ENCODE results near the gene COLEC12.

COLEC12 gene

DNA sequence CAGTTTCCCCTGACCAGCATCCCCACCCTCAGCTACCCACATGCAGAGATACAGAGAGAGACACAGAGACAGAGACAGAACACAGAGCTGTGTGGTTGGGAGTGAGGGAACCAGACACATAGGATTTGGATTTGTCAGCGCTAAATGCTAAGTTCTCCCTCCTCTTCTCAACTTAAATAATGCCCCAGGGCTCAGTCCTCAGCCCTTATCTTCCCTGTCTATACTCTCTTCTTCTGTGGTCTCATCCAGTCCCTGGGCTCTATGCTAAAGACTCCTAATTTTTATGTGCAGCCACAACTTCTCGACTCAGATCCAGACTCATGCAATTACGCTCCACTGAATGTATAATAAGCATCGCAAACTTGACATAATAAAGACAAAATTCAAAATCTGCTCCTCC, 47.1 kb downstream of the COLEC12 start:
- peaks cover 10% of the 10 kb centered on the region; the same call in 1 of the 2 replicates for H3K9me3 ChIP-seq (ENCODE audit: insufficient read depth, low read depth, low read length)
- H3K9ac ChIP-seq (ENCODE audit: low read depth, low read length): no peak overlapping the region
- peaks cover 6% of the 10 kb centered on the region; the same call in 1 of the 2 replicates for H3K4me1 ChIP-seq (ENCODE audit: insufficient read depth, low read length)
- H3K27ac ChIP-seq (ENCODE audit: low read length): no peak overlapping the region
- no peaks in the 10 kb centered on the region for H3K27me3 ChIP-seq (ENCODE audit: insufficient read depth, low read length)
- no peak overlapping the region for H3K4me3 ChIP-seq (ENCODE audit: low read length)
- H3K36me3 ChIP-seq (ENCODE audit: insufficient read depth, low read depth, low read length): no peaks in the 10 kb centered on the region

DNA sequence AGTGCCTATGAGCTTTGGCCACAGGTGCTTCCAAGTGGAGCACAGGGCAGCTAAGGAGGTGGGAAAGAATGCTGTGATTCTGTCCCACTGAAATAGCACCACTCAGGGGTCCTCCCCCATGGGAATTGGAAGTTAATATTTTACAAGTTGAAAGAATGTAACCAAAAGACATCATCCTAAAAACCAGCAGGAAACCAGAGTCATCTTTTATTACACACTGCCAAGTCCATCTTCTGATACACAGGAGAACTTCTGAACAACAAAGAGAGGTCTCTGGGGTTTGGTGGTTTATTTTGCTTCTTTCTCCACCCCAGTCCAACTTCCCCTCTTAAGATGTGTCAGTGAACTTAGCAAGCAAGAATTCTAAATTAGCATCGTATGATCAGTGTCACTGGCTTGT, 47.7 kb downstream of the COLEC12 start:
- Histone ChIP-seq H3K9ac (ENCODE audit: low read depth, low read length) (no peak overlapping the region), H3K4me3 (ENCODE audit: low read length) (no peak overlapping the region)

GRCh38 chr18:449374-449773, 51.1 kb downstream of the COLEC12 start:
- Histone ChIP-seq H3K9me3 (ENCODE audit: insufficient read depth, low read depth, low read length) (peaks cover 10% of the 10 kb centered on the region; the same call in 1 of the 2 replicates), H3K36me3 (ENCODE audit: insufficient read depth, low read depth, low read length) (no peaks in the 10 kb centered on the region), H3K27ac (ENCODE audit: low read length) (no peak overlapping the region), H3K4me3 (ENCODE audit: low read length) (no peak overlapping the region), H3K4me1 (ENCODE audit: insufficient read depth, low read length) (no peaks in the 10 kb centered on the region), H3K27me3 (ENCODE audit: insufficient read depth, low read length) (no peaks in the 10 kb centered on the region), H3K9ac (ENCODE audit: low read depth, low read length) (no peak overlapping the region)

More for the DNA sequence above, 47.7 kb downstream of the COLEC12 start:
- no peak overlapping the region for H3K27ac ChIP-seq (ENCODE audit: low read length)
- peaks cover 6% of the 10 kb centered on the region; the same call in 1 of the 2 replicates for H3K4me1 ChIP-seq (ENCODE audit: insufficient read depth, low read length)
- peaks cover 10% of the 10 kb centered on the region; the same call in 1 of the 2 replicates for H3K9me3 ChIP-seq (ENCODE audit: insufficient read depth, low read depth, low read length)
- no peaks in the 10 kb centered on the region for H3K36me3 ChIP-seq (ENCODE audit: insufficient read depth, low read depth, low read length)
- H3K27me3 ChIP-seq (ENCODE audit: insufficient read depth, low read length): no peaks in the 10 kb centered on the region

DNA sequence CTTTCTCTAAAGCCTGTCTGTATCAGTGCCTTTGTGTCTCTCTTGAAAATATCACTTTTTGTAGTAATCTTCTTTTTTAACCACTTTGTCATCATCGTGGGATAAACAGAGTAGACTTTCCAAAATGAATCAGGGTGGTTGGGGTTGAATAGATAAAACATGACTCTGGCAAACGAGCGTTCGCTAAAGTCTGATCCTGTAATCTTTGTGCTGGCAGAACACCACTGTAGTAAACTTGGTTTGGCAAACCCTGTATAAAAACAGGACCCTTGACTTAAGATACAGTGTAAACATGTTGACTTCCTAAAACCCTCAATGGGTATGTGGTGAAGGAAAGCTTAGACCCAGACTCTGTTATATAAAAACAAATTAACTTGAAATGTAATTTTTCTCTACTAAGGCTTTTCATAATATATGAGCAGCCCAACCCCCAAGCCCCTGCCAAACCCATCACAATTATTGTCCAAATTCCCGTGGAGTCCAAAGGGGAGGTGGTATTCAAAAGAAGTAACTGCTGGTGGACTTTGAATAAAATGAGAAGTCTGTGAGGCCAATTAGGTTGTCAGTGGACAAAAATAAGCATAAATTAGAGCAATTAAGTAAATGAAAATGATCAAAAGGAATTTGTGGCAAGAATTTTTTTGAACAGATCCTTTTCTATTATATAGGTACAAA, 52.2 kb downstream of the COLEC12 start:
- no peaks in the 10 kb centered on the region for H3K27me3 ChIP-seq (ENCODE audit: insufficient read depth, low read length)
- H3K9me3 ChIP-seq (ENCODE audit: insufficient read depth, low read depth, low read length): peaks cover 10% of the 10 kb centered on the region; the same call in 1 of the 2 replicates
- no peaks in the 10 kb centered on the region for H3K4me1 ChIP-seq (ENCODE audit: insufficient read depth, low read length)
- no peak overlapping the region for H3K9ac ChIP-seq (ENCODE audit: low read depth, low read length)
- H3K4me3 ChIP-seq (ENCODE audit: low read length): no peak overlapping the region
- no peak overlapping the region for H3K27ac ChIP-seq (ENCODE audit: low read length)
- no peaks in the 10 kb centered on the region for H3K36me3 ChIP-seq (ENCODE audit: insufficient read depth, low read depth, low read length)

GRCh38 chr18:446941-447560, 53.5 kb downstream of the COLEC12 start:
- Histone ChIP-seq H3K4me3 (ENCODE audit: low read length) (no peak overlapping the region), H3K4me1 (ENCODE audit: insufficient read depth, low read length) (no peaks in the 10 kb centered on the region), H3K9ac (ENCODE audit: low read depth, low read length) (no peak overlapping the region)

GRCh38 chr18:445055-445454, 55.4 kb downstream of the COLEC12 start:
- Histone ChIP-seq H3K27me3 (ENCODE audit: insufficient read depth, low read length) (no peaks in the 10 kb centered on the region), H3K36me3 (ENCODE audit: insufficient read depth, low read depth, low read length) (no peaks in the 10 kb centered on the region), H3K9me3 (ENCODE audit: insufficient read depth, low read depth, low read length) (no peaks in the 10 kb centered on the region), H3K9ac (ENCODE audit: low read depth, low read length) (no peak overlapping the region), H3K4me1 (ENCODE audit: insufficient read depth, low read length) (no peaks in the 10 kb centered on the region), H3K4me3 (ENCODE audit: low read length) (no peak overlapping the region), H3K27ac (ENCODE audit: low read length) (no peak overlapping the region)

More at GRCh38 chr18:446941-447560, 53.5 kb downstream of the COLEC12 start:
- Histone ChIP-seq H3K9me3 (ENCODE audit: insufficient read depth, low read depth, low read length) (peaks cover 10% of the 10 kb centered on the region; the same call in 1 of the 2 replicates), H3K36me3 (ENCODE audit: insufficient read depth, low read depth, low read length) (no peaks in the 10 kb centered on the region), H3K27me3 (ENCODE audit: insufficient read depth, low read length) (no peaks in the 10 kb centered on the region), H3K27ac (ENCODE audit: low read length) (no peak overlapping the region)

- H3K4me1 ChIP-seq (ENCODE audit: insufficient read depth, low read length): no peaks in the 10 kb centered on the region
- H3K27ac ChIP-seq (ENCODE audit: low read length): no peak overlapping the region
- no peaks in the 10 kb centered on the region for H3K27me3 ChIP-seq (ENCODE audit: insufficient read depth, low read length)
- H3K36me3 ChIP-seq (ENCODE audit: insufficient read depth, low read depth, low read length): no peaks in the 10 kb centered on the region
- H3K9me3 ChIP-seq (ENCODE audit: insufficient read depth, low read depth, low read length): no peaks in the 10 kb centered on the region
- no peak overlapping the region for H3K4me3 ChIP-seq (ENCODE audit: low read length)
- no peak overlapping the region for H3K9ac ChIP-seq (ENCODE audit: low read depth, low read length)
Measured at GRCh38 chr18:438571-438970, 61.9 kb downstream of the COLEC12 start.

GRCh38 chr18:435940-436339, 64.6 kb downstream of the COLEC12 start:
- no peak overlapping the region for H3K9ac ChIP-seq (ENCODE audit: low read depth, low read length)
- H3K36me3 ChIP-seq (ENCODE audit: insufficient read depth, low read depth, low read length): no peaks in the 10 kb centered on the region
- H3K4me3 ChIP-seq (ENCODE audit: low read length): no peak overlapping the region
- no peak overlapping the region for H3K27ac ChIP-seq (ENCODE audit: low read length)
- H3K4me1 ChIP-seq (ENCODE audit: insufficient read depth, low read length): no peaks in the 10 kb centered on the region
- no peaks in the 10 kb centered on the region for H3K27me3 ChIP-seq (ENCODE audit: insufficient read depth, low read length)
- no peaks in the 10 kb centered on the region for H3K9me3 ChIP-seq (ENCODE audit: insufficient read depth, low read depth, low read length)

DNA sequence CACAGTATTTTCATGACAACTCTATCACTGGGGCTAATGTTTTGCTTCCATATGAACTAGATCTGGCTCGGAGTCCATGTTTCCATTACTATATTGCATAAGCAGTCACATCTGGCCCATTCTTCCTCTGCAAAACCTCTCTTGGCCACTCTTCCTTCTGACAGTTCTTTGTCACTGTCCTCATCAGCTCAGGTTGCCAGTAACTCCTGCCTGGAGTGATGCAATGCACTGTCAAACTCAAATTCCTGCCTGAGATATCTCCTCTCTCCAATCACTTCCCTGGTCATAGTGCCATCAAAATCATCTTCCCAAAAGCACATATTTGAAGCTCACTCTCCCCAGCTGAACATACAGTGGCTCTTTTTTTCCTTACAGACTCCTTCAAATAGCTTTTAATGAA, 66.1 kb downstream of the COLEC12 start:
- H3K27ac ChIP-seq (ENCODE audit: low read length): no peak overlapping the region
- no peaks in the 10 kb centered on the region for H3K27me3 ChIP-seq (ENCODE audit: insufficient read depth, low read length)
- no peaks in the 10 kb centered on the region for H3K36me3 ChIP-seq (ENCODE audit: insufficient read depth, low read depth, low read length)
- H3K9ac ChIP-seq (ENCODE audit: low read depth, low read length): no peak overlapping the region
- no peaks in the 10 kb centered on the region for H3K4me1 ChIP-seq (ENCODE audit: insufficient read depth, low read length)
- H3K9me3 ChIP-seq (ENCODE audit: insufficient read depth, low read depth, low read length): no peaks in the 10 kb centered on the region
- no peak overlapping the region for H3K4me3 ChIP-seq (ENCODE audit: low read length)

GRCh38 chr18:433960-434359, 66.5 kb downstream of the COLEC12 start:
- H3K9me3 ChIP-seq (ENCODE audit: insufficient read depth, low read depth, low read length): no peaks in the 10 kb centered on the region
- no peaks in the 10 kb centered on the region for H3K4me1 ChIP-seq (ENCODE audit: insufficient read depth, low read length)
- no peaks in the 10 kb centered on the region for H3K27me3 ChIP-seq (ENCODE audit: insufficient read depth, low read length)
- H3K27ac ChIP-seq (ENCODE audit: low read length): no peak overlapping the region
- H3K36me3 ChIP-seq (ENCODE audit: insufficient read depth, low read depth, low read length): no peaks in the 10 kb centered on the region
- no peak overlapping the region for H3K9ac ChIP-seq (ENCODE audit: low read depth, low read length)
- H3K4me3 ChIP-seq (ENCODE audit: low read length): no peak overlapping the region

GRCh38 chr18:433298-433697, 67.2 kb downstream of the COLEC12 start:
- Histone ChIP-seq H3K27me3 (ENCODE audit: insufficient read depth, low read length) (no peaks in the 10 kb centered on the region), H3K9me3 (ENCODE audit: insufficient read depth, low read depth, low read length) (no peaks in the 10 kb centered on the region), H3K4me1 (ENCODE audit: insufficient read depth, low read length) (no peaks in the 10 kb centered on the region), H3K9ac (ENCODE audit: low read depth, low read length) (no peak overlapping the region), H3K36me3 (ENCODE audit: insufficient read depth, low read depth, low read length) (no peaks in the 10 kb centered on the region), H3K27ac (ENCODE audit: low read length) (no peak overlapping the region), H3K4me3 (ENCODE audit: low read length) (no peak overlapping the region)

GRCh38 chr18:432791-433190, 67.7 kb downstream of the COLEC12 start:
- Histone ChIP-seq H3K27ac (ENCODE audit: low read length) (no peak overlapping the region), H3K36me3 (ENCODE audit: insufficient read depth, low read depth, low read length) (no peaks in the 10 kb centered on the region), H3K9me3 (ENCODE audit: insufficient read depth, low read depth, low read length) (no peaks in the 10 kb centered on the region), H3K4me1 (ENCODE audit: insufficient read depth, low read length) (no peaks in the 10 kb centered on the region), H3K27me3 (ENCODE audit: insufficient read depth, low read length) (no peaks in the 10 kb centered on the region), H3K9ac (ENCODE audit: low read depth, low read length) (no peak overlapping the region), H3K4me3 (ENCODE audit: low read length) (no peak overlapping the region)

Measured in iPS-20b (cell line).